ENCODE results near the gene GZMM.

GZMM gene

GRCh38 chr19:594265-594870 is 50.5 kb downstream of the GZMM start:
- DNase-seq (ENCODE audit: low read depth in 2 of 3, low spot score in 1 of 3), result no peak

GRCh38 chr19:595326-596262 is 51.7 kb downstream of the GZMM start:
- no peak for DNase-seq (ENCODE audit: low read depth in 2 of 3, low spot score in 1 of 3)

DNA sequence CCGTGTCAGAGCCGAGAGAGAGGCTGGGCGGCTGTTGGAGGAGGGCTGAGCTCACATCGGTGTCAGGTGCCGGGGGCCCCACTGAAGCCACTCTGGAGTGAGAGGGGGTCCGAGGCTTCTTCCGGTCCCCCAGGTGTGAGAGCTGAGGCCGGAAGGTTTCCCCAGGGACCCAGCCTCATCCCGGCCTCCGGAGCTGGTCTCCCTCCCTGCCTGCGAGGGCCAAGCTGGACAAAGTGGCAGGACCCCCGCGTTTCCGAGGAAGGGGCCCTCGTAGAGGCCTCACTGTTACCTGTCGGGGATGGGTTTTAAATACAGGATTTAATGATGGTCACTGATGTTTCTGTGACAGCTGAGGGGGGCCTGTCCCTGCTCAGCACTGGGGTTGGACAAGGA is 52.4 kb downstream of the GZMM start:
- DNase-seq (ENCODE audit: low read depth in 2 of 3, low spot score in 1 of 3), result no peak

GRCh38 chr19:597406-598315 is 53.8 kb downstream of the GZMM start:
- no peak for DNase-seq (ENCODE audit: low read depth in 2 of 3, low spot score in 1 of 3)
